Measurements from ENCODE around the gene RHOD. TPM values are rescaled to one million over a fixed set of nuclear protein-coding genes. Genes with fewer than 3 reads are reported as not detected.

Gene RHOD
- total and polyA plus RNA-seq, 2 donors (not counting 3 experiments of a cell fraction or from before 2014, with no cell fraction given): 10.6 to 17.9 TPM

DNA sequence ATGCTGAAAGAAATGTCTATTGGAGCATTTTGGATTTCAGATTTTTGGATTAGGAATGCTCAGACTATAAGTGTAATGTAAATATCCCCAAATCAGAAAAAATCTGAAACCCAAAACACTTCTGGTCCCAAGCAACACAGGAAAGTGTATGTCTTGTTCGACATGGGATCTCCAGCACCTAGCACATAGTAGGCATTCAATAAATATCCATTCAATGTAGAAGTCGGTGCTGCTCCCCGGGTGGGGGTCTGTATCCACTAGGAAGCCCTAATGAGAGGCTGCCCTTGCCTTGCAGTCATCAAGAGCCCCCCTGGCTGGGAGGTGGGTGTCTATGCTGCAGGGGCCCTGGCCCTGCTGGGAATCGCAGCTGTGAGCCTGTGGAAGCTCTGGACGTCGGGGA is 22.3 kb upstream of the RHOD start:
- Histone ChIP-seq H3K4me3 (replicated peaks in 1 of 3; ENCODE audit: insufficient read depth in 1 of 3, low read depth in 1 of 3, low read length in 3 of 3) (no peak overlapping the region), H3K4me1 (ENCODE audit: control insufficient read depth, extremely low read depth, insufficient read depth, low read length) (no peaks in the 10 kb centered on the region), H3K79me2 (ENCODE audit: control insufficient read depth, insufficient read depth, low read length) (no peaks in the 10 kb centered on the region), H3K4me2 (ENCODE audit: insufficient read depth, low read length) (no peak overlapping the region), H3K27ac (ENCODE audit: insufficient read depth, low read depth, low read length) (no peak overlapping the region), H3K27me3 (ENCODE audit: control insufficient read depth in 2 of 2, insufficient read depth in 2 of 2, low read length in 2 of 2) (peaks cover 0 to 3% of the 10 kb centered on the region in 2 experiments), H3K9ac (replicated peaks; ENCODE audit: extremely low read depth, insufficient read depth, low read length) (no peak overlapping the region), H2AFZ (ENCODE audit: low read depth, low read length) (no peak overlapping the region), H3K9me3 (replicated peaks; ENCODE audit: control insufficient read depth, insufficient read depth, low read length) (no peaks in the 10 kb centered on the region), H3K9me1 (replicated peaks; ENCODE audit: control insufficient read depth, extremely low read depth, insufficient read depth, low read length) (no peaks in the 10 kb centered on the region), H3K36me3 (ENCODE audit: control insufficient read depth in 2 of 2, extremely low read depth in 1 of 2, insufficient read depth in 2 of 2, low read length in 2 of 2) (no peaks in the 10 kb centered on the region), H4K20me1 (replicated peaks; ENCODE audit: control insufficient read depth, extremely low read depth, insufficient read depth, low read length) (no peaks in the 10 kb centered on the region)
- intact Hi-C loops (cut with micrococcal nuclease) (no loop called here), dilution Hi-C loops (cut with MboI; ENCODE audit: extremely low pct_ligation_motif_present, low sequenced_read_pairs) (no loop called here)
- TF ChIP-seq MYC (IDR thresholded peaks at IDR 0.05; ENCODE audit: low read depth, low read length) (no peak), MAX (IDR thresholded peaks at IDR 0.05; ENCODE audit: insufficient read depth, insufficient read length) (no peak), GATA2 (IDR thresholded peaks at IDR 0.05; ENCODE audit: insufficient read depth, insufficient read length, low read depth, low read length) (no peak), FOS (IDR thresholded peaks at IDR 0.05; ENCODE audit: borderline replicate concordance, insufficient read depth, low read length) (no peak), POLR2AphosphoS5 (IDR thresholded peaks at IDR 0.05; ENCODE audit: insufficient read depth, low read depth, low read length) (no peak), EZH2 (IDR thresholded peaks at IDR 0.05; ENCODE audit: borderline replicate concordance, low read depth, low read length, severe bottlenecking) (no peak), POLR2A (IDR thresholded peaks at IDR 0.05; ENCODE audit: low read depth, low read length) (no peak), JUN (IDR thresholded peaks at IDR 0.05; ENCODE audit: borderline replicate concordance, insufficient read depth, insufficient read length, low read depth) (no peak)
- TF ChIP-seq, protein P1, sequence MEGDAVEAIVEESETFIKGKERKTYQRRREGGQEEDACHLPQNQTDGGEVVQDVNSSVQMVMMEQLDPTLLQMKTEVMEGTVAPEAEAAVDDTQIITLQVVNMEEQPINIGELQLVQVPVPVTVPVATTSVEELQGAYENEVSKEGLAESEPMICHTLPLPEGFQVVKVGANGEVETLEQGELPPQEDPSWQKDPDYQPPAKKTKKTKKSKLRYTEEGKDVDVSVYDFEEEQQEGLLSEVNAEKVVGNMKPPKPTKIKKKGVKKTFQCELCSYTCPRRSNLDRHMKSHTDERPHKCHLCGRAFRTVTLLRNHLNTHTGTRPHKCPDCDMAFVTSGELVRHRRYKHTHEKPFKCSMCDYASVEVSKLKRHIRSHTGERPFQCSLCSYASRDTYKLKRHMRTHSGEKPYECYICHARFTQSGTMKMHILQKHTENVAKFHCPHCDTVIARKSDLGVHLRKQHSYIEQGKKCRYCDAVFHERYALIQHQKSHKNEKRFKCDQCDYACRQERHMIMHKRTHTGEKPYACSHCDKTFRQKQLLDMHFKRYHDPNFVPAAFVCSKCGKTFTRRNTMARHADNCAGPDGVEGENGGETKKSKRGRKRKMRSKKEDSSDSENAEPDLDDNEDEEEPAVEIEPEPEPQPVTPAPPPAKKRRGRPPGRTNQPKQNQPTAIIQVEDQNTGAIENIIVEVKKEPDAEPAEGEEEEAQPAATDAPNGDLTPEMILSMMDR (IDR thresholded peaks at IDR 0.05; ENCODE audit: extremely low read depth in 1 of 2, insufficient read depth in 1 of 2, low read depth in 1 of 2, low read length in 2 of 2): no peak
- POLR2A ChIA-PET: no interaction called here
- no TSS peak for BruUV-seq (replicated peaks)
- FAIRE-seq (no peak), DNase-seq (ENCODE audit: low read depth, low spot score) (no peak)
- CTCF ChIA-PET: no interaction called here
